Activated naive CD4-positive, alpha-beta T cell treated with anti-CD3 and anti-CD28 coated beads, Interleukin-2, amount 50 U/mL, for 72 hours (primary cell): Measurements from ENCODE around the gene NDUFS4. TPM values are rescaled to one million over a fixed set of nuclear protein-coding genes. Genes with fewer than 3 reads are reported as not detected.
"Not testable (repeated sequence)": the region's sequence is repeated elsewhere in the genome, so short reads cannot be mapped to it uniquely, and the experiment has no call there.

Experiments
- ATAC-seq, 2 donors: fragments of 150-1000 bp; cut with Tn5 transposase; 2 replicates each; pipeline ENCODE4 v1.10.0; 2021; ENCODE audit warnings: mild to moderate bottlenecking in 2 of 2, moderate library complexity in 2 of 2
- DNase-seq, 2 donors: peaks; one replicate each; pipeline ENCODE4 v3.0.0; 2021 to 2022; ENCODE audit warnings: low spot score in 2 of 2
- H3K27ac Mint-ChIP-seq, 2 donors: one replicate each; pipeline ENCODE4 v1.8.0; 2022; ENCODE audit warnings: mild to moderate bottlenecking in 2 of 2, mixed read lengths in 2 of 2
- H3K36me3 Mint-ChIP-seq, 2 donors: one replicate each; pipeline ENCODE4 v1.8.0; 2022; ENCODE audit warnings: mixed read lengths in 2 of 2
- H3K9me3 Mint-ChIP-seq, 2 donors: one replicate each; pipeline ENCODE4 v1.8.0; 2022; ENCODE audit warnings: mixed read lengths in 2 of 2
- total RNA-seq, 2 donors: library from RNA; stranded (reverse); gene quantifications; one replicate each; pipeline ENCODE4 v1.2.3, GENCODE V29; 2022

Gene NDUFS4
- total RNA-seq, 2 donors from 2014 or later: 60.6 to 64.1 TPM

- H3K36me3 Mint-ChIP-seq: peaks cover 31 to 33% of the 10 kb centered on the region in 2 donors
- DNase-seq (no peak), ATAC-seq (no peak)
- H3K9me3 Mint-ChIP-seq: peaks cover 0 to 3% of the 10 kb centered on the region in 2 donors
- H3K27ac Mint-ChIP-seq: no peak overlapping the region
These were observed 47.4 kb downstream of the NDUFS4 start for GRCh38 chr5:53607886-53608285.

DNA sequence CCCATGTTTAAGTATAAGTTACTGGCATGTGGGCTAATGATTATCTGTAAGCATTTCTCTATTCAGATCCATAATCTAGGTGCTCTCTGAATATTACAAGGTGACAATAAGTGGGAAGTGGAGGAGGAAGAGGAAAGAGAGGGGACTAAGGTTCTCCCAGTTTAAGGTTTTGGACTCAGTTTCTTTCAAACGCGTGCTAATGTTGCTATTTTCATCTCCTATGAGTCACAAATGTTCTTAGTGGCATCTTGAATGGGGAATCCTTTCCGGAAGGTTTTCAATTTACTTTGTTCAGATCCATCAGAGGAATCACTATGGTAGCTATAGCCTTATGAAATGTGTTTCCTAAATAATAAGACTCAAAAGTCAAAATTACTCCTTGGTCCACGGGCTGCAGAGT lies 48.5 kb downstream of the NDUFS4 start:
- not testable (repeated sequence) for ATAC-seq, H3K9me3 Mint-ChIP-seq, DNase-seq, H3K27ac Mint-ChIP-seq
- peaks cover 31 to 33% of the 10 kb centered on the region in 2 donors for H3K36me3 Mint-ChIP-seq

DNA sequence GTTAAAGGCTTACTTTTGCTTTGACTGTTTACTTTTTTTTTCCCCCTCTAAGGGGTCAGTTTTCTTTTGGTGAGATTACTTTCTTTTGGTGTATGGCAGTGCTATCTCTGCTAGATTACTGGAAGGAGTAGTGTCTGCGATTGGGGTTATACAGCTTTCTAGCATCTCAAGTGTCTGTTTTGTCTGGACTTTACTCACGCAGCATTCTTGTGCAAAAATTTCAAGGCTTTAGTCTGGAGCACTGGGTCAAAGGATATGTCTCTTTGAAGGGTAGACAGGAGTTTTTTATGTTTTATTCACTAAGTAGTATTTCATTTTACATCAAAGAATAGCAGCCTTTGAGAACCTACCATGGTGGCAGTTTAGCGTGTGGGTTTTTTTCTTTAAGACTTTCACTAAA lies 52.6 kb downstream of the NDUFS4 start:
- H3K9me3 Mint-ChIP-seq: peaks cover 4 to 7% of the 10 kb centered on the region in 2 donors
- ATAC-seq (no peak), DNase-seq (no peak)
- peaks cover 8 to 12% of the 10 kb centered on the region in 2 donors for H3K36me3 Mint-ChIP-seq
- no peak overlapping the region for H3K27ac Mint-ChIP-seq

GRCh38 chr5:53613536-53613935 lies 53.1 kb downstream of the NDUFS4 start:
- Mint-ChIP-seq H3K9me3 (peaks cover 4 to 7% of the 10 kb centered on the region in 2 donors), H3K27ac (no peak overlapping the region), H3K36me3 (peaks cover 8 to 11% of the 10 kb centered on the region in 2 donors)
- ATAC-seq: no peak
- DNase-seq: no peak

DNA sequence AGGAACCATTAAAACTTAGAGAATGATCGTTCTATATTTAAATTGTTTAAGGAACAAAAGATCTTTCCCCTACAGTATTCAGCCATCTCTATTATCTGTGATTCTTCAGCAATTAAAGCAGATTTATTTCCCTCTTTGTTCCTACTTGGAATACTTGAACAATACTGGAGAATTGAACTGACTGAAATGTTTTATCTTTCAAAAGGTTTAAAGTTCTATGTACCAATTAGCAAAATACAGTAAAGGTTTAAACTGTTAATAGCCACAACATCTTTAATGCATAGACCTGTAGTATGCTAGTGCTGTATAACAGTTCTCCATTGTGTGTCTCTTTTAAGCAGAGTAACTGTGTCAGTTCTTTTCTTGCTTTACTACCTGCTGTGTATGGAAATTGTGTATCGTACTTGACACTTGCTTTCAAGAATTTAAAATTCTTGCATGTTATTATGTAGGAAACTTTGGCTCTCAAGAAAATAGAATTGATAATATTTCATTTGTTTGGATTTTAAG lies 54.0 kb downstream of the NDUFS4 start:
- Mint-ChIP-seq H3K36me3 (peaks cover 0 to 6% of the 10 kb centered on the region in 2 donors), H3K27ac (no peak overlapping the region), H3K9me3 (peaks cover 4% of the 10 kb centered on the region in 2 donors)
- DNase-seq (no peak), ATAC-seq (no peak)

DNA sequence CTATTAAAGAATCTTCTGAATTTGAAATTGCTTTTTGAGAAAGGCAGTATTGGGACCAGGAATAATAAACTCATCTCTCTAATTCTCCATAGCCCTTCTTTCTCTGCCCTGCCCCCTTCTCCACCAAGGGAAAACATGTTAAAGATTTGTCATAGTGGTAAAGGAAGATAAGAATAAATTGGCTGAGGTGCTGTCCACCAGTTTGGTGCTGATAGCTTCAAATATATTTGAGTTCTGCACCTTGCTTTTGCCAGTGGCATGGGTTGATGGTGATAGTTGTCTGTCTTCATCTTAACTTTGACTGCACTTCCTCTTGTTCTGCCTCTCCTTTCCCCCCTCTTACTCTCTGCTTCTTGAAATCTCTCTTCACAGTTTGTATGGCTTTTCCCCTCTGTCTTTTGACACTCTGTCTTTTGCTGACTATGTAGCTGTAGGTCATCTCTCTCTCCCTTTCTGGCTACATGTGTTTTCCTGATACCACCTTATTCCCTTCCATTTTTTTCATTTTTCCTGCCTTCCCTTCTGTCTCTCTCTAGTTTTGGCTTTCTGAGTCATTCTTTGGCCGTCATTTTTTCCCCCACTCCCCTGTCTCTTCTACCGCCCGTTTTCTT lies 56.6 kb downstream of the NDUFS4 start:
- Mint-ChIP-seq H3K36me3 (peaks cover 1 to 11% of the 10 kb centered on the region in 2 donors), H3K9me3 (peaks cover 4 to 8% of the 10 kb centered on the region in 2 donors), H3K27ac (no peak overlapping the region)
- DNase-seq (no peak), ATAC-seq (no peak)

- no peak overlapping the region for H3K27ac Mint-ChIP-seq
- DNase-seq: no peak
- ATAC-seq: no peak
- peaks cover 24 to 33% of the 10 kb centered on the region in 2 donors for H3K36me3 Mint-ChIP-seq
- H3K9me3 Mint-ChIP-seq: peaks cover 8 to 11% of the 10 kb centered on the region in 2 donors
These were observed 70.8 kb downstream of the NDUFS4 start for GRCh38 chr5:53631251-53631650.

- no peak for DNase-seq
- H3K9me3 Mint-ChIP-seq: no peaks in the 10 kb centered on the region
- H3K36me3 Mint-ChIP-seq: peaks cover 0 to 15% of the 10 kb centered on the region in 2 donors
- ATAC-seq: no peak
- H3K27ac Mint-ChIP-seq: no peak overlapping the region
These were observed 81.6 kb downstream of the NDUFS4 start for GRCh38 chr5:53642061-53642460.

- ATAC-seq: no peak
- Mint-ChIP-seq H3K9me3 (no peaks in the 10 kb centered on the region), H3K27ac (no peak overlapping the region), H3K36me3 (peaks cover 4 to 20% of the 10 kb centered on the region in 2 donors)
- no peak for DNase-seq
These were observed 83.0 kb downstream of the NDUFS4 start for GRCh38 chr5:53643445-53643844.

DNA sequence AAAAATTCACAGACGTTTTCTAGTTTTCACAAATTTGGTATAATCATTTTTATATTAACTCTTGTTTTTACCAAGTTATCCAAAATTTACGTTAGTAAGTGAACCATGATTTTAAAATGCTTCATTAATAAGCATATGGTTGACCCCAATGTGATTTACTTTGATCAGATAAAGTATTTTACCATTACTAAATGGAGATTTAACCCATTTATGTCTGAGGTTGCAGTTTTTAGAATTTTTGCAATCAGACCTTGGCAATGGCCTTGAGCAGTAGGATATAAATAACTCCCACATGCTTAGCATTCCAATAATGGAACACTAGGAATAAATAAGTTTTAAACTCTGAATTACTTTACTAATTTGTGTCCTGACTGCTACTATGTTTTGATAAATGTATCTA lies 84.6 kb downstream of the NDUFS4 start:
- H3K27ac Mint-ChIP-seq: no peak overlapping the region
- ATAC-seq: no peak
- DNase-seq: no peak
- H3K36me3 Mint-ChIP-seq: peaks cover 15 to 29% of the 10 kb centered on the region in 2 donors
- no peaks in the 10 kb centered on the region for H3K9me3 Mint-ChIP-seq

DNA sequence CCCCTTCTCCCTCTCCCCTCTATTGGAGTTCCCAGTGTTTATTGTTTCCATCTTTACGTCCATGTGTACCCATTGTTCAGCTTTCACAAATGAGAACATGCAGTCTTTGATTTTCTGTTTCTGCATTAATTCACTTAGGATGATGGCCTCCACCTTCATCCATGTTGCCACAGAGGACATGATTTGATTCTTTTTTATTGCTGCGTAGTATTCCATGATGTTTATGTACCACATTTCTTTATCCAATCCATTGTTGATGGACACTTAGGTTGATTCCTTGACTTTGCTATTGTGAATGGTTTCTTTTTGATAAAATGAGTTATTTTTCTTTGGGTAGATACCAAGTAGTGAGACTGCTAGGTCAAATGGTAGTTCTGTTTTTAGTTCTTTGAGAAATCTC lies 88.9 kb downstream of the NDUFS4 start:
- DNase-seq: no peak
- Mint-ChIP-seq H3K36me3 (peaks cover 15 to 26% of the 10 kb centered on the region in 2 donors), H3K9me3 (no peaks in the 10 kb centered on the region), H3K27ac (peak overlapping the region in 1 of 2 donors; percentile 7)
- ATAC-seq: no peak

DNA sequence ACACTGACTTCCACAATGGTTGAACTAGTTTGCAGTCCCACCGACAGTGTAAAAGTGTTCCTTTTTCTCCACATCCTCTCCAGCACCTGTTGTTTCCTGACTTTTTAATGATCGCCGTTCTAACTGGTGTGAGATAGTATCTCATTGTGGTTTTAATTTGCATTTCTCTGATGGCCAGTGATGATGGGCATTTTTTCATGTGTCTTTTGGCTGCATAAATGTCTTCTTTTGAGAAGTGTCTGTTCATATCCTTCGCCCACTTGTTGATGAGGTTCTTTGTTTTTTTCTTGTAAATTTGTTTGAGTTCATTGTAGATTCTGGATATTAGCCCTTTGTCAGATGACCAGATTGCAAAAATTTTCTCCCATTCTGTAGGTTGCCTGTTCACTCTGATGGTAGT lies 100.1 kb downstream of the NDUFS4 start:
- not testable (repeated sequence) for H3K27ac Mint-ChIP-seq, ATAC-seq, DNase-seq
- Mint-ChIP-seq H3K36me3 (peaks cover 42 to 68% of the 10 kb centered on the region in 2 donors), H3K9me3 (peaks cover 10 to 15% of the 10 kb centered on the region in 2 donors)

GRCh38 chr5:53665313-53665712 lies 104.9 kb downstream of the NDUFS4 start:
- Mint-ChIP-seq H3K27ac (peak overlapping the region in 1 of 2 donors; percentile 36), H3K36me3 (peaks cover 37 to 53% of the 10 kb centered on the region in 2 donors), H3K9me3 (peaks cover 6 to 15% of the 10 kb centered on the region in 2 donors)
- not testable (repeated sequence) for ATAC-seq, DNase-seq

- Mint-ChIP-seq H3K27ac (no peak overlapping the region), H3K36me3 (peaks cover 40 to 48% of the 10 kb centered on the region in 2 donors), H3K9me3 (peaks cover 6 to 15% of the 10 kb centered on the region in 2 donors)
- ATAC-seq: no peak
- no peak for DNase-seq
These were observed 107.2 kb downstream of the NDUFS4 start for GRCh38 chr5:53667621-53668020.

DNA sequence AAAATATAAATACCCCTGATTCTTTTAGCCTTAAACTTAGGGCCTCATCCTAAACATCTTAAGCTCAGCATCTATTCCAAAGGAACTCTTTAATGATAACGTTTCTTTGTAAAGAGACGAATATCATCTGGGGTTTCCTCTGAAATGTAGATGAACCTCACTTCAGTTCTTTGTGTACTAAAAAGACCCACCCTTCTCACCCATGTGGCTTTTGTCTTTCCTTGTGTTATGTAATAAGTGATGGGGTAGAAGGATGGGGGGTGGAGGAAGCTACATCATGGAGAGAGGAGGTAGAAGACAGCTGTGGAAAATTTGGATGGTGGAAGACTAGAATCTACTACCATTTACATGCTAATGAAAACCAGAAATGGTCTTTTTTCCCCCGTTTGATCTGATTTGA lies 111.0 kb downstream of the NDUFS4 start:
- no peak overlapping the region for H3K27ac Mint-ChIP-seq
- H3K9me3 Mint-ChIP-seq: peaks cover 0 to under 1% of the 10 kb centered on the region in 2 donors
- no peak for ATAC-seq
- H3K36me3 Mint-ChIP-seq: peaks cover 13 to 17% of the 10 kb centered on the region in 2 donors
- no peak for DNase-seq

- DNase-seq (no peak), ATAC-seq (no peak)
- no peak overlapping the region for H3K27ac Mint-ChIP-seq
- H3K9me3 Mint-ChIP-seq: peaks cover 8 to 9% of the 10 kb centered on the region in 2 donors
- peaks cover 23 to 33% of the 10 kb centered on the region in 2 donors for H3K36me3 Mint-ChIP-seq
These were observed 113.7 kb downstream of the NDUFS4 start for GRCh38 chr5:53674121-53674520.

- Mint-ChIP-seq H3K27ac (no peak overlapping the region), H3K36me3 (peaks cover 27 to 50% of the 10 kb centered on the region in 2 donors), H3K9me3 (peaks cover 14 to 18% of the 10 kb centered on the region in 2 donors)
- ATAC-seq (no peak), DNase-seq (no peak)
These were observed 117.2 kb downstream of the NDUFS4 start for GRCh38 chr5:53677632-53678031.
